ENCODE data around the gene SLC45A2. TPM values are rescaled to one million over a fixed set of nuclear protein-coding genes. Genes with fewer than 3 reads are reported as not detected.

The SLC45A2 gene
- total and polyA plus RNA-seq, 9 of the 15 experiments (the other 6 are each of a cell fraction or from before 2014, with no cell fraction given): 0.03 to 0.29 (median 0.14) TPM; not detected in 4

- TF ChIP-seq C11orf30 (IDR thresholded peaks at IDR 0.05; ENCODE audit: low read depth): peak; percentile 93
- TF ChIP-seq TAF9B (IDR thresholded peaks at IDR 0.05; ENCODE audit: partially characterized antibody): no peak
- TF ChIP-seq HDAC8 (tag; IDR thresholded peaks at IDR 0.05): no peak
- no peak for TF ChIP-seq DIDO1 (tag; IDR thresholded peaks at IDR 0.05; ENCODE audit: low read depth)
- TF ChIP-seq SMAD2 (IDR thresholded peaks at IDR 0.05; ENCODE audit: low read depth, low read length): no peak
- TF ChIP-seq MAFF (IDR thresholded peaks at IDR 0.05; ENCODE audit: low read length): peak; percentile 95
- TF ChIP-seq NFE2L1 (tag; IDR thresholded peaks at IDR 0.05; ENCODE audit: borderline replicate concordance, low read depth): 0 out of 2 replicates have a peak, but pooled peaks have one; percentile 27
- TF ChIP-seq ZFP1 (CRISPR knock-in tag; IDR thresholded peaks at IDR 0.05): no peak
- no peak for TF ChIP-seq U2AF2 (optimal IDR thresholded peaks at IDR 0.05; ENCODE audit: low read depth, low read length)
- TF ChIP-seq E4F1 (CRISPR knock-in tag; IDR thresholded peaks at IDR 0.05; ENCODE audit: borderline replicate concordance): no peak
- TF ChIP-seq STAT5A (IDR thresholded peaks at IDR 0.05; ENCODE audit: borderline replicate concordance, low read length): no peak
- TF ChIP-seq SMAD3 (CRISPR knock-in tag; conservative IDR thresholded peaks at IDR 0.05): no peak
- no peak for TF ChIP-seq SMAD4 (CRISPR knock-in tag; conservative IDR thresholded peaks at IDR 0.05)
- no peak for TF ChIP-seq FOXK2 (conservative IDR thresholded peaks at IDR 0.05 in 1 of 2, IDR thresholded peaks at IDR 0.05 in 1 of 2; ENCODE audit: low read depth in 2 of 2)
- TF ChIP-seq ARID2 (IDR thresholded peaks at IDR 0.05): no peak
Observed at GRCh38 chr5:33999978-34000377, 15.5 kb upstream of the SLC45A2 start (continued).

Measured in K562 (cell line).